ENCODE measurements around the gene IL22RA1.

DNA sequence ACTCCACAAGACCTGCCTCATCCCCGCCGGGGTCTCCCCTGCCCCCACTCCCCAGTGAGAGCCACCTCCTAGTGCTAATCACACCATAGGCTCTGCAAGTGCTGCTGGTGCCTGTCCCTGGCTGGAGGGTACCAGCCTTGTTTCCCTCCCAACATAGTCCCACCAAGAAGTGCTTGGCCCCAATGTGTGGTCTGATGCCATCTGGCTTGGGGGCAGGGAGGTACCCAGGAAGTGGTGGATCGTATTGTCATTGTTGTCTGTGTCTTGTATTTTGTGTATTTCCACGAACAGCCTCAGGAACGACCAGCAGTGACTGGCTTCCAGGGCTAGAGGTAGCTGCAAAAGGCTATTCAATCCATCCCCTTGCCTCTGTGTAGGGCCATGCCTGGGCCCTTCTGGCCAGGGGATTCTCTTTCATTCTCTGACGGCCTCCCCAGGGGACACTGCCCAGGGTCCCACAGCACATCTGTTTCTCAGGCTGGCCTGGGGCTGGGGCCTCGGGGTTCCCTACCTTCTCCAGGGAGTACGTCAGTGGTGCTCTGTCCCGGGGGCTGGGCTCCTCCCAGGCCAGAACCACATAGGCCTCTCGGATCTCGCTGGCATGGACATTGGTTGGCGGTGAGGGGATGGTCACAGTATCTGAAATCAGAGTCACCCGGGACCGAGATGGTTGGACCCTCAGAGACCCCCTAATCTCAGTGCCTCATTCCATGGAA, 53.8 kb downstream of the IL22RA1 start:
- TF ChIP-seq KDM1A (IDR thresholded peaks at IDR 0.05; ENCODE audit: borderline replicate concordance, low read length) (no peak), HDAC6 (IDR thresholded peaks at IDR 0.05; ENCODE audit: low read depth, low read length) (no peak), TAF1 (IDR thresholded peaks at IDR 0.05; ENCODE audit: low read depth, low read length) (no peak)
- TF ChIP-seq, protein P1, sequence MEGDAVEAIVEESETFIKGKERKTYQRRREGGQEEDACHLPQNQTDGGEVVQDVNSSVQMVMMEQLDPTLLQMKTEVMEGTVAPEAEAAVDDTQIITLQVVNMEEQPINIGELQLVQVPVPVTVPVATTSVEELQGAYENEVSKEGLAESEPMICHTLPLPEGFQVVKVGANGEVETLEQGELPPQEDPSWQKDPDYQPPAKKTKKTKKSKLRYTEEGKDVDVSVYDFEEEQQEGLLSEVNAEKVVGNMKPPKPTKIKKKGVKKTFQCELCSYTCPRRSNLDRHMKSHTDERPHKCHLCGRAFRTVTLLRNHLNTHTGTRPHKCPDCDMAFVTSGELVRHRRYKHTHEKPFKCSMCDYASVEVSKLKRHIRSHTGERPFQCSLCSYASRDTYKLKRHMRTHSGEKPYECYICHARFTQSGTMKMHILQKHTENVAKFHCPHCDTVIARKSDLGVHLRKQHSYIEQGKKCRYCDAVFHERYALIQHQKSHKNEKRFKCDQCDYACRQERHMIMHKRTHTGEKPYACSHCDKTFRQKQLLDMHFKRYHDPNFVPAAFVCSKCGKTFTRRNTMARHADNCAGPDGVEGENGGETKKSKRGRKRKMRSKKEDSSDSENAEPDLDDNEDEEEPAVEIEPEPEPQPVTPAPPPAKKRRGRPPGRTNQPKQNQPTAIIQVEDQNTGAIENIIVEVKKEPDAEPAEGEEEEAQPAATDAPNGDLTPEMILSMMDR (IDR thresholded peaks at IDR 0.05; ENCODE audit: control extremely low read depth in 1 of 3, insufficient read depth in 1 of 3, low read depth in 1 of 3, low read length in 3 of 3) = no peak
- TF ChIP-seq, protein P2, sequence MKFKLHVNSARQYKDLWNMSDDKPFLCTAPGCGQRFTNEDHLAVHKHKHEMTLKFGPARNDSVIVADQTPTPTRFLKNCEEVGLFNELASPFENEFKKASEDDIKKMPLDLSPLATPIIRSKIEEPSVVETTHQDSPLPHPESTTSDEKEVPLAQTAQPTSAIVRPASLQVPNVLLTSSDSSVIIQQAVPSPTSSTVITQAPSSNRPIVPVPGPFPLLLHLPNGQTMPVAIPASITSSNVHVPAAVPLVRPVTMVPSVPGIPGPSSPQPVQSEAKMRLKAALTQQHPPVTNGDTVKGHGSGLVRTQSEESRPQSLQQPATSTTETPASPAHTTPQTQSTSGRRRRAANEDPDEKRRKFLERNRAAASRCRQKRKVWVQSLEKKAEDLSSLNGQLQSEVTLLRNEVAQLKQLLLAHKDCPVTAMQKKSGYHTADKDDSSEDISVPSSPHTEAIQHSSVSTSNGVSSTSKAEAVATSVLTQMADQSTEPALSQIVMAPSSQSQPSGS (IDR thresholded peaks at IDR 0.05; ENCODE audit: low read length) = no peak
